A549 (cell line): ENCODE results near the gene ACBD6. TPM values are rescaled to one million over a fixed set of nuclear protein-coding genes. Genes with fewer than 3 reads are reported as not detected.

Source experiments
- ATAC-seq, 2 experiments: fragments of 200-7000 bp in 1 of 2; fragments of >200 bp in 1 of 2; cut with Nextera tagmentation in 1 of 2; cut with Tn5 transposase in 1 of 2; 3 replicates each; pipeline versions ENCODE4 v1.8.0 to v1.9.1; 2018 to 2020; ENCODE audit warnings: mild to moderate bottlenecking in 1 of 2, moderate library complexity in 1 of 2
- CTCF ChIA-PET: fragments of 300-600 bp; sonication (Branson Sonifier 250); formaldehyde crosslinking; extraction: SDS; loops from one replicate; lab custom pipeline; 2021; ENCODE audit warnings: antibody characterized with exemption, inconsistent platforms; lab: Yijun Ruan, JAX
- POLR2A ChIA-PET: fragments of 350-600 bp; formaldehyde crosslinking; extraction: SDS; loops from one replicate; lab custom pipeline; 2021; ENCODE audit warnings: antibody characterized with exemption, inconsistent platforms; lab: Yijun Ruan, JAX
- DNase-seq, 2 experiments: peaks; one replicate each; pipeline versions ENCODE4 v3.0.0 to v3.0.0-alpha.2; 2011 to 2016; ENCODE audit warnings: low read depth in 1 of 2, low spot score in 1 of 2
- FAIRE-seq: peaks from 2 replicates; lab custom pipeline; 2011; peaks lifted over from hg19 to GRCh38; lab: Jason Lieb, UNC
- H3K27ac ChIP-seq, 2 experiments: fragments of >200 bp; sonication (Bioruptor Twin); formaldehyde crosslinking; 3 replicates each; pipeline ENCODE4 v1.5.1; 2016 to 2017
- H3K4me1 ChIP-seq: fragments of >200 bp; sonication (Bioruptor Twin); formaldehyde crosslinking; 3 replicates; pipeline ENCODE4 v1.6.1; 2016
- H3K4me2 ChIP-seq: fragments of >200 bp; sonication (Bioruptor Twin); formaldehyde crosslinking; 3 replicates; pipeline ENCODE4 v1.6.1; 2016
- H3K4me3 ChIP-seq: fragments of >200 bp; sonication (Bioruptor Twin); formaldehyde crosslinking; 3 replicates; pipeline ENCODE4 v1.5.1; 2016
- H3K9me3 ChIP-seq: fragments of >200 bp; sonication (Bioruptor Twin); formaldehyde crosslinking; 3 replicates; pipeline ENCODE4 v1.6.1; 2016
- ATOH8 ChIP-seq: fragments of 250-450 bp; sonication (Bioruptor Pico); IDR thresholded peaks from 2 replicates; pipeline ENCODE4 v1.5.0; 2020; ENCODE audit warnings: low read depth, mild to moderate bottlenecking, moderate library complexity
- BHLHE40 ChIP-seq: IDR thresholded peaks from 2 replicates; pipeline ENCODE4 v1.6.1; 2012; ENCODE audit warnings: low read depth, low read length, inconsistent platforms
- CBX2 ChIP-seq: fragments of 200-600 bp; sonication (generic); IDR thresholded peaks from 2 replicates; pipeline ENCODE4 v1.6.1; 2016; ENCODE audit warnings: low read depth, mild to moderate bottlenecking, borderline replicate concordance
- EHMT2 ChIP-seq: fragments of 200-600 bp; sonication (generic); IDR thresholded peaks from 2 replicates; pipeline ENCODE4 v1.6.1; 2016; ENCODE audit warnings: antibody characterized with exemption, low read depth, mild to moderate bottlenecking, moderate library complexity
- FOSL2 ChIP-seq, 2 experiments: fragments of 450-650 bp in 1 of 2; fragments of >200 bp in 1 of 2; sonication (Bioruptor Twin) in 1 of 2; formaldehyde crosslinking; IDR thresholded peaks; 2 replicates each; pipeline versions ENCODE4 v1.5.0 to v1.6.1; 2016 to 2020; ENCODE audit warnings: mild to moderate bottlenecking in 1 of 2, moderate library complexity in 1 of 2
- GATA3 ChIP-seq: IDR thresholded peaks from 2 replicates; pipeline ENCODE4 v1.6.1; 2012; ENCODE audit warnings: borderline replicate concordance
- HEYL ChIP-seq: fragments of 250-450 bp; sonication (Bioruptor Pico); IDR thresholded peaks from 2 replicates; pipeline ENCODE4 v1.8.0; 2021; ENCODE audit warnings: mild to moderate bottlenecking, moderate library complexity
- HOXA7 ChIP-seq: fragments of 250-450 bp; sonication (Bioruptor Pico); IDR thresholded peaks from 2 replicates; pipeline ENCODE4 v1.5.0; 2020; ENCODE audit warnings: mild to moderate bottlenecking, moderate library complexity
- KDM5A ChIP-seq: fragments of 200-600 bp; sonication (generic); IDR thresholded peaks from 2 replicates; pipeline ENCODE4 v1.6.1; 2016; ENCODE audit warnings: antibody characterized with exemption, mild to moderate bottlenecking
- MAFK ChIP-seq: fragments of 450-650 bp; IDR thresholded peaks from 2 replicates; pipeline ENCODE4 v1.6.1; 2014; ENCODE audit not compliant: partially characterized antibody
- MAX ChIP-seq: IDR thresholded peaks from 2 replicates; pipeline ENCODE4 v1.6.1; 2012
- NFE2L2 ChIP-seq: fragments of 150-350 bp; conservative IDR thresholded peaks from 2 replicates; pipeline ENCODE4 v1.6.1; 2014; ENCODE audit warnings: low read length
- NPAS2 ChIP-seq: fragments of 250-450 bp; sonication (Bioruptor Pico); IDR thresholded peaks from 2 replicates; pipeline ENCODE4 v1.8.0; 2022; ENCODE audit warnings: mild to moderate bottlenecking, moderate library complexity, borderline replicate concordance
- NR3C1 ChIP-seq: fragments of >200 bp; sonication (Bioruptor Twin); formaldehyde crosslinking; IDR thresholded peaks from 3 replicates; pipeline ENCODE4 v1.6.1; 2017
- PHF8 ChIP-seq: fragments of 200-600 bp; sonication (generic); IDR thresholded peaks from 2 replicates; pipeline ENCODE4 v1.6.1; 2016; ENCODE audit warnings: low read depth, mild to moderate bottlenecking, antibody characterized with exemption, moderate library complexity, borderline replicate concordance
- RAD21 ChIP-seq, 2 experiments: fragments of >200 bp in 1 of 2; sonication (Bioruptor Twin) in 1 of 2; formaldehyde crosslinking in 1 of 2; IDR thresholded peaks in 1 of 2; conservative IDR thresholded peaks in 1 of 2; 2 replicates in 1 of 2; 3 replicates in 1 of 2; pipeline ENCODE4 v1.6.1; 2012 to 2018; ENCODE audit warnings: inconsistent platforms in 1 of 2
- REST ChIP-seq: fragments of 200-600 bp; sonication (generic); IDR thresholded peaks from 2 replicates; pipeline ENCODE4 v1.6.1; 2016; ENCODE audit warnings: antibody characterized with exemption, mild to moderate bottlenecking, moderate library complexity
- RNF2 ChIP-seq: fragments of 200-600 bp; sonication (generic); IDR thresholded peaks from 2 replicates; pipeline ENCODE4 v1.6.1; 2016; ENCODE audit warnings: low read depth, mild to moderate bottlenecking, antibody characterized with exemption, moderate library complexity, borderline replicate concordance
- SMC3 ChIP-seq: fragments of >200 bp; sonication (Bioruptor Twin); formaldehyde crosslinking; IDR thresholded peaks from 3 replicates; pipeline ENCODE4 v1.6.1; 2018; ENCODE audit warnings: inconsistent platforms
- TFCP2L1 ChIP-seq: fragments of 250-450 bp; sonication (Bioruptor Pico); IDR thresholded peaks from 2 replicates; pipeline ENCODE4 v1.5.0; 2021; ENCODE audit warnings: mild to moderate bottlenecking
- USF2 ChIP-seq: fragments of 450-650 bp; IDR thresholded peaks from 2 replicates; pipeline ENCODE4 v1.6.1; 2014; ENCODE audit warnings: antibody characterized with exemption
- WGBS: methylation state at CpG from one replicate; pipeline ENCODE4 v1.1.6; 2017; ENCODE audit errors: missing lambda C conversion rate; 5-methylcytosine and 5-hydroxymethylcytosine counted together
- polyA plus RNA-seq, 4 experiments: library from polyadenylated mRNA; depleted of rRNA in 3 of 4; stranded (reverse); fragments of >200 nt; fragmentation: RNase III in 1 of 4; extraction: RNeasy Plus Mini Kit Qiagen cat#74134 plus additional on column Dnase treatment in 1 of 4; gene quantifications; 2 replicates in 3 of 4; 3 replicates in 1 of 4; pipeline ENCODE4 v1.2.3, GENCODE V29; 2011 to 2017
- TF ChIP-seq, protein P1 (sequence below): fragments of >200 bp; sonication (Bioruptor Twin); formaldehyde crosslinking; IDR thresholded peaks from 3 replicates; pipeline ENCODE4 v1.6.1; 2016
- TF ChIP-seq, protein P2 (sequence below): fragments of >200 bp; sonication (Bioruptor Twin); formaldehyde crosslinking; IDR thresholded peaks from 3 replicates; pipeline ENCODE4 v1.5.1; 2016
- TF ChIP-seq, protein P3 (sequence below): IDR thresholded peaks from 2 replicates; pipeline ENCODE4 v1.6.1; 2012; ENCODE audit warnings: low read depth, borderline replicate concordance

Gene ACBD6
- polyA plus RNA-seq, 2 of the 4 experiments (the other 2 are of a cell fraction) = 61.4 to 91.3 TPM

- ATAC-seq = no peak
- no peaks in the 10 kb centered on the region for H3K9me3 ChIP-seq
- H3K4me3 ChIP-seq = no peak overlapping the region
- ChIA-PET POLR2A (no interaction called here), CTCF (interaction anchor here (1.0 to 2.3 kb wide), 2 partner anchors 11 to 26 kb away, joined by 5 to 6 read pairs; no protein-coding TSS in a partner anchor)
- TF ChIP-seq ATOH8 (CRISPR knock-in tag) = no peak
- no peak for TF ChIP-seq HOXA7 (CRISPR knock-in tag)
- TF ChIP-seq, protein P1, sequence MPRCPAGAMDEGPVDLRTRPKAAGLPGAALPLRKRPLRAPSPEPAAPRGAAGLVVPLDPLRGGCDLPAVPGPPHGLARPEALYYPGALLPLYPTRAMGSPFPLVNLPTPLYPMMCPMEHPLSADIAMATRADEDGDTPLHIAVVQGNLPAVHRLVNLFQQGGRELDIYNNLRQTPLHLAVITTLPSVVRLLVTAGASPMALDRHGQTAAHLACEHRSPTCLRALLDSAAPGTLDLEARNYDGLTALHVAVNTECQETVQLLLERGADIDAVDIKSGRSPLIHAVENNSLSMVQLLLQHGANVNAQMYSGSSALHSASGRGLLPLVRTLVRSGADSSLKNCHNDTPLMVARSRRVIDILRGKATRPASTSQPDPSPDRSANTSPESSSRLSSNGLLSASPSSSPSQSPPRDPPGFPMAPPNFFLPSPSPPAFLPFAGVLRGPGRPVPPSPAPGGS = no peak
- no peak for TF ChIP-seq USF2
- TF ChIP-seq, protein P2, sequence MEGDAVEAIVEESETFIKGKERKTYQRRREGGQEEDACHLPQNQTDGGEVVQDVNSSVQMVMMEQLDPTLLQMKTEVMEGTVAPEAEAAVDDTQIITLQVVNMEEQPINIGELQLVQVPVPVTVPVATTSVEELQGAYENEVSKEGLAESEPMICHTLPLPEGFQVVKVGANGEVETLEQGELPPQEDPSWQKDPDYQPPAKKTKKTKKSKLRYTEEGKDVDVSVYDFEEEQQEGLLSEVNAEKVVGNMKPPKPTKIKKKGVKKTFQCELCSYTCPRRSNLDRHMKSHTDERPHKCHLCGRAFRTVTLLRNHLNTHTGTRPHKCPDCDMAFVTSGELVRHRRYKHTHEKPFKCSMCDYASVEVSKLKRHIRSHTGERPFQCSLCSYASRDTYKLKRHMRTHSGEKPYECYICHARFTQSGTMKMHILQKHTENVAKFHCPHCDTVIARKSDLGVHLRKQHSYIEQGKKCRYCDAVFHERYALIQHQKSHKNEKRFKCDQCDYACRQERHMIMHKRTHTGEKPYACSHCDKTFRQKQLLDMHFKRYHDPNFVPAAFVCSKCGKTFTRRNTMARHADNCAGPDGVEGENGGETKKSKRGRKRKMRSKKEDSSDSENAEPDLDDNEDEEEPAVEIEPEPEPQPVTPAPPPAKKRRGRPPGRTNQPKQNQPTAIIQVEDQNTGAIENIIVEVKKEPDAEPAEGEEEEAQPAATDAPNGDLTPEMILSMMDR = no peak
- TF ChIP-seq SMC3 = no peak
- TF ChIP-seq BHLHE40 = no peak
- TF ChIP-seq NFE2L2 = no peak
- no peak for TF ChIP-seq RNF2
- TF ChIP-seq CBX2 = no peak
- TF ChIP-seq NPAS2 (CRISPR knock-in tag) = no peak
- TF ChIP-seq RAD21 (conservative IDR thresholded peaks at IDR 0.05 in 1 of 2, IDR thresholded peaks at IDR 0.05 in 1 of 2) = no peak
- TF ChIP-seq EHMT2 = no peak
- TF ChIP-seq, protein P3, sequence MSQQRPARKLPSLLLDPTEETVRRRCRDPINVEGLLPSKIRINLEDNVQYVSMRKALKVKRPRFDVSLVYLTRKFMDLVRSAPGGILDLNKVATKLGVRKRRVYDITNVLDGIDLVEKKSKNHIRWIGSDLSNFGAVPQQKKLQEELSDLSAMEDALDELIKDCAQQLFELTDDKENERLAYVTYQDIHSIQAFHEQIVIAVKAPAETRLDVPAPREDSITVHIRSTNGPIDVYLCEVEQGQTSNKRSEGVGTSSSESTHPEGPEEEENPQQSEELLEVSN = no peak
- no peak overlapping the region for H3K27ac ChIP-seq
- 94% methylated on average over 4 of the region's 4 CpGs for WGBS
- DNase-seq = no peak
- peaks cover 5% of the 10 kb centered on the region; the same call in 1 of the 3 replicates for H3K4me1 ChIP-seq
- H3K4me2 ChIP-seq = no peak overlapping the region
- FAIRE-seq = no peak
Observed at GRCh38 chr1:180283098-180283497, 219.3 kb downstream of the ACBD6 start.

- DNase-seq = no peak
- ATAC-seq = no peak
- ChIA-PET POLR2A (no interaction called here), CTCF (interaction anchor here (1.0 kb wide), 1 partner anchor 26 kb away, joined by 5 read pairs; no protein-coding TSS in a partner anchor)
- WGBS = 83% methylated on average over 5 of the region's 5 CpGs
- H3K4me1 ChIP-seq = peaks cover 5% of the 10 kb centered on the region; the same call in 1 of the 3 replicates
- no peaks in the 10 kb centered on the region for H3K9me3 ChIP-seq
- no peak overlapping the region for H3K4me3 ChIP-seq
- no peak for FAIRE-seq
- H3K27ac ChIP-seq = no peak overlapping the region
- H3K4me2 ChIP-seq = no peak overlapping the region
- TF ChIP-seq MAFK (no peak), HEYL (CRISPR knock-in tag) (no peak), FOSL2 (IDR thresholded peaks at IDR 0.05) (no peak), FOSL2 (CRISPR knock-in tag; IDR thresholded peaks at IDR 0.05) (no peak), GATA3 (no peak), MAX (no peak), CBX2 (no peak), TFCP2L1 (no peak), REST (no peak), NR3C1 (no peak), KDM5A (no peak), PHF8 (no peak)
- TF ChIP-seq, protein P3 = no peak
- TF ChIP-seq, protein P1 = no peak
Observed at GRCh38 chr1:180282401-180283044, 219.9 kb downstream of the ACBD6 start.
